GM21381 (cell line): Measurements from ENCODE around the gene CHRNB2.

Experiments used
- ATAC-seq: cut with Tn5 transposase; IDR thresholded peaks from one replicate; pipeline ENCODE4 v1.9.1; 2021; ENCODE audit warnings: mild to moderate bottlenecking, moderate library complexity; ENCODE audit not compliant: unreplicated experiment

Gene CHRNB2

GRCh38 chr1:154608397-154609270, 41.1 kb downstream of the CHRNB2 start:
- no peak for ATAC-seq

DNA sequence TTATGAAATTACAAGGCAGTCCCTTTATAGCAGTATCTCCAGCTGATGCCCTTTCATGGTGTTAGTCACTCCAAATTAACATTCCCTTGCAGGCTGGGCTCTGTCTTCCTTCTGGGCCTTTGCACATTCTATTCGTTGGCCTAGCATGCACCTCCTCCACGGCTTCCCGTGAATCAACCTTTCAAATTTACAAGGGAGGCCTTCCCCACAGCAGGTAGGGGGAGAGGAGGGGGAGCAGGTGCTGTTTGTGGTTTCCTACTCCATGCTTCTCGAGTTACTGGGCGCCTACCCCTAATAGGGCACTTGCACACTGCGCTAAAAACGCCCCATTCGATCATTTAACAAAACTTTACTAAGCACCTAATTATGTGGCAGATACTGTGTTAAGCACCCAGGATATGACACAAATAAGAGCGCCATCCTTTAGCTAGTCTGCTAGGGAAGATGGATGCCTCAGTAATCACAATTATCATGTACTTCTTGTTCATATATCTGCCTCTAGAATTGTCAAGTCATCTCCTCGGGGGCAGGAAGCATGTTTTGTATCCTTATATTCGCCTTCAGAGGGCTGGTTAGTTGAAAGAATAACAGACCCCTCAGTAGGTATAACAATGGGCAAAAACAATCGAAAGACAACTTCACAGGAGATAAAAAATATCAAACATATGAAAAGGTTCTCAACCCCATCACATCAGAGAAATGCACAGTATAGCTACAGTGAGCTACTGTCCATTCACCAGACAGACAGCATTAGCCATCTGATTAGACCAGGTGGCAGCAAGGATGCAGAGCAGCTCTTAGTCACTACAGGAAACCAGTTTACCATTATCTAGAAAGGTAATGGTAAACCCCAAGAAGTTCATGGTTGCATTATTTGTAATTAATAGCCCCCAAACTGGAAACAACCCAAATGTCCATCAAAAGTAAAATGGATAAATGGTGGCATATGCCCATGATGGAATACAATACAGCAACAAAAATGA, 42.1 kb downstream of the CHRNB2 start:
- no peak for ATAC-seq

DNA sequence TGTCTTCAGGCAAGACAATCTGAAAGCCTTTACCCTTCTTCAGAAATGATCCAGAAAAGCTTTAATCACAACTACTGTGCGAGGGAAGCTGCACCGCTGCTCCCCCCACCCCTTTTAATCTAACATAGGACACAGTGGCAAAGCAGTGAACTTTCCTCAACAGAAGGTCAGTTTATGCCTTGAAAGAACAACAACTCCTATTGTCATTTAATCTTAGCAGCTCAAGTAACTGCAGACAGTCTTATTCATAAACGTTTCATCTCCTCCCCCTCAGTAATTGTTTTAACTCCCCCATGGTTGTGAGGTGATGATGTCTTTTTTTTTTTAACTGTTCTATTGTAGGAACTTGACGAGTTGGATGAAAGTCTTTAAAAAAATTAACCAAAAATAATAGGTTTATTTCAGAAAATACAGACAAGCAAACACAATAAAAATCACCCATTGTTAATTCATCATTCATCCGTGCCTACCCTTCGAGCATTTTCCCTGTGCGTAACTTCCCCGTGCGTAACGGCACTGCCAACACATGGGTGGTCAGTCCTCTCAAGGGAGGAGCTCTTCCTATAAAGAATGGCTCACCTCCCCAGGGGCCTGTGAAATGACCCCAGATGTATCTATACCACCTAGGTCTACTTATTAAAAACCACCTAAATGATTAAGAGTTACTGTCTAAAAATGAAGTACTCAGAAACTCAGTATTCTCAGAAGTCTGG, 43.7 kb downstream of the CHRNB2 start:
- ATAC-seq = no peak

DNA sequence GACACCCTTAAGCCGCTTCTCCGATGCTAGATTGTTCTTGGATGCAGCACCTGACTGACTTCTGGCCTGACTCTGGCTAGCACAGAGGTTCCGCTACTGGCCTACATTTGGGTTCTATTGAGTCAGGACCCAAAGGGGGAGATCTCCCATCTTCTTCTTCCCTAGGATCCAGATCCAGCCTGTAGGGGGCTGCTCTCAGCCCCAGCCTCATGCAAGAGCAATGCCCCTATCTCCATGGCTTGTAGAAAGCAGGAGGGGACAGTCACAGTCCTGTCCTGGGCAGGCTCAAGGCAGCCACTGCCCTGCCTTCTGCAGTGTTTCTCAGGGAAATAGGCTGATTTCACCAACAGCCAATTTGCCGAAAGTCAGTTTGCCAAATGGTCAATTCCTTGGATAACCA, 46.7 kb downstream of the CHRNB2 start:
- ATAC-seq = no peak

DNA sequence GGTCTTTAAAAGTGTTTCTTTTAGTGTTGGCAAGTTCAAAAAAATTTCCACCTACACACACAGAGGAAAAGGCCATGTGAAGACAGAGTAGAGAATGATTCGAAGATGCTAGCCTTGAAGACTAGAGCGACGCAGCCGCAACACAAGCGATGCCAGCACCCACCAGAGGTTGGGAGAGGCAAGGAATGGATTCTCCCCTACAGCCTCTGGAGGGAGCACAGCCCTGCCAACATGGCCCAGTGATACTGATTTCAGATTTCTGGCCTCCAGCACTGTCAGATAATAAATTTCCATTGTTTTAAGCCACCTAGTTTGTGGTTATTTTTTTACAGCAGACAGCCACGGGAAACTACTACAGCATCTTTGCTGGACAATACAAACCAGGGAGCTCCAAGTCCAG, 47.3 kb downstream of the CHRNB2 start:
- ATAC-seq = no peak

GRCh38 chr1:154615411-154615810, 47.8 kb downstream of the CHRNB2 start:
- no peak for ATAC-seq

DNA sequence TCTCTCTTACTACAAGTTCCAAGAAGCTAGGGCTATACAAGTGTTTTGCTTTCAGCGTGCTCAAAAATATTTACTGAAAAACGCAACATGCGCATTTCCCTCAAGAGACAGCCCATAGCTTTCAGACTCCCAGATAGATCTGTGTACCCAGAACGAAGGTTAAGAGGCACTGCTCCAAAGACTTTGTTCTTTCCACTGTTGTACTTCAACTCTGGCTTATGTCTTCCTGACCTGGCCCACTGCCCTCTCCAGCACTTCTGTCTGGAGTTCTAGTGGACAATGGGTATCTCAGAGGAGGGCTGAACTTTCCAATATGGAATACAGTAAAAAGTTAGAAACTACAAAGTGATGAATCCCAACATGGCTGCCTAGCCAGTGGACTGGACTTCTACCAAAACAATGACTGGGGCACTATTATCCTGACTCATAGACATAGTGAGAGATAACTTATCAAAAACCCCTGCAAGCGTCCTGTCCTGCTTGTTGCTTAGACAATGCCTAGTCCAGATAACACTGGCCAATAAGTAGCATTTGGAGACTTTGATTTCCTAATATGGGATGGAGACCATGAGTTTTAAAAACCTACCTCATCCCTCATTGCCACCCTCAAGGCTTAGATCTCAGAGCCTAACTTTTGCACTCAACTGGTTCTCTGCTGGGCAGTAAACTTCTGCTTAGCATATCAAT, 49.2 kb downstream of the CHRNB2 start:
- ATAC-seq = no peak

DNA sequence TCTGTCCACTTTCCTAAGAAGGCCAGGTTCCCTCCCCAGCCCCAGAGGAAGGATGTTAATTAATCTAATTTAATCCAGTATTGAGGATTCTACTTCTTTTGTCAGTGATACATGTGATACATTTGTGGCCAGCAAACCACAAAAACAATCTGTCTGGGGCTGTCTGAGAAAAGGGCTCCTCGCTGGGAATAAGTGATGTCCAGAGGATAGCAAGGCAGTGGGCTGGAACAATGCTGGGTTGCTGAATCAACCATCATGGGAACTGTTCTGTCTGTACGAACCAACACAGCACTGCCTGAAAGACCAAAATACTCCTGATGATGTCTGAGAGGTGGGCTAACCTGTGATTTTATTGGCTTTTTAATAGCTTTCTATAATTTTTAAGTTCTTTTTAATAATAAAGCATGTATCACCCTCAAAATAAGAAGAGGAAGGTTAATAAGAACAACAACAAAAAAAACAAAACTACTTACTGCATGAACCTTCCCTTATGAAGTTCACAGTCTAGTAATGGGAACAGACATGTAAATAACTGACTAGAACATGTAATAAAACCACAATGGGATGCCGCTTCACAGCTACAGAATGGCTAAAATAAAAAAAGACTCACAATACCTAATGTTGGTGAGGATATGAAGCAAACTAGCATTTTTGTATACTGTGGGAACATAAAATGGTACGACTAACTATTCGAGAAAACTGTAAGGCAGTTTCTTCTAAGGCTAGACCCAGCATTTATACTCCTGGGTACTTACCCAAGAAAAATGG, 51.8 kb downstream of the CHRNB2 start:
- no peak for ATAC-seq

DNA sequence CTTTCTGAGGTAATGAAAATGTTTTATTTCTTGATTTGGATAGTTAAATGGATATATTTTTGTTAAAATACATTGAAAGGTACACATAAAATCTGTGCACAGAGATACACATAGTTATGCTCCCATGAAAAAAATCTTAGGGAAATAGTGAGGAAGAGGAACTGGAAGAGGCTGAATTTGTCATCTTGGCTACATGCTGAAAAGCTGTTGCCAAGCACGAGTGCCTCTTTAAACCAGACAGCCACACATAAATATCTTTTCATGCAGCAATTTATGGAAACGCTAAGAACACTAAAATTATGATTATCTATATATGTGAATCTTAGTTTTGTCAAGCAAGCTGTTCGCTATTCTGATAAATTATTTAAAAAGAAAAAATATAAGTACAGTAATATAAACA, 53.2 kb downstream of the CHRNB2 start:
- no peak for ATAC-seq

GRCh38 chr1:154621875-154622274, 54.3 kb downstream of the CHRNB2 start:
- ATAC-seq = no peak

GRCh38 chr1:154622503-154623039, 55.0 kb downstream of the CHRNB2 start:
- ATAC-seq = no peak

DNA sequence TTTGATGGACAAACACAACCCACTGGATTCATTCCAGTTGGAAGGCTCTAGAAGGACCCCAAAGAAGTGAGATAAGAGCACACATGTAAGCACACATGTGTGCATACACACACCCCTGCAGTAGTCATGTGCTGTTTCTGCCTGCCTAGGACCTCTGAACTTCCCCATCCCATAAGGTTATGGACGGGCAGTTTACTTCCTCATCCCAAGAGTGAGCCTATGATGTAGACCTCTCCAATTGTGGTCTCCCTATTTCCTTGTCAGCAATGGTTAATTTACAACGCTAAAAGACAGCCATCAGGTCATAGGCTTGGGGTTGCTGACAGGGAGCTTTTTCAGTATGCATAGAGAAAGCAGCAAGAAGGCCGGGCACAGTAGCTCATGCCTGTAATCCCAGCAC, 55.8 kb downstream of the CHRNB2 start:
- no peak for ATAC-seq

- no peak for ATAC-seq
Measured at GRCh38 chr1:154624746-154625643, 57.4 kb downstream of the CHRNB2 start.

- ATAC-seq = peak; percentile 8
Measured at GRCh38 chr1:154626456-154627256, 59.1 kb downstream of the CHRNB2 start.

GRCh38 chr1:154627257-154628120, 59.9 kb downstream of the CHRNB2 start:
- ATAC-seq = peak; percentile 52

DNA sequence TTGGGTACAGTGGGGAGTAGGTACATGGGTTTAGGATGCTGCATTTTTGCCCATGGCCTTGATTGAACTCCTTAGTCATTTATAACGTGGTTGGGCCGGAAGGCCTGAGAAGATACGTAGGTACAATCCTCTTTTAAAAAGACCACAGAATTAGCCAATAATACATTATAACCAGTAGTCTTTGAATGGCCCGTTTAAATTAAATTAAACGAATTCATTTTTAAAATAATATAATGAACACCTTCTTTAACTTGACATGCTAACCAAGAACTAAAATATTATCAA, 60.5 kb downstream of the CHRNB2 start:
- ATAC-seq = no peak
